Mesenchymal stem cell (in vitro differentiated cells and primary cell): ENCODE results near the gene HS2ST1.
A peak's percentile ranks its signal among the peaks of the same experiment; 100 is the strongest.

Source experiments
- DNase-seq: peaks from one replicate; pipeline ENCODE4 v3.0.0-alpha.2; 2013
- H2AFZ ChIP-seq: one replicate; pipeline ENCODE4 v1.6.1; 2013; ENCODE audit warnings: low read depth, mild to moderate bottlenecking, control low read depth, inconsistent platforms, low read length, moderate library complexity
- H2AK5ac ChIP-seq: 2 replicates; pipeline ENCODE4 v1.6.1; 2013; ENCODE audit warnings: low read length, moderate library complexity, mild to moderate bottlenecking, inconsistent platforms; ENCODE audit not compliant: severe bottlenecking
- H2BK120ac ChIP-seq: one replicate; pipeline ENCODE4 v1.6.1; 2013; ENCODE audit warnings: low read depth, mild to moderate bottlenecking, inconsistent platforms, low read length, moderate library complexity
- H2BK12ac ChIP-seq, 2 experiments: one replicate each; pipeline ENCODE4 v1.6.1; 2013; ENCODE audit warnings: inconsistent platforms in 2 of 2, low read length in 2 of 2, mild to moderate bottlenecking in 2 of 2, moderate library complexity in 2 of 2, control low read depth in 1 of 2
- H2BK15ac ChIP-seq: one replicate; pipeline ENCODE4 v1.6.1; 2013; ENCODE audit warnings: mild to moderate bottlenecking, low read depth, inconsistent platforms; ENCODE audit not compliant: poor library complexity, severe bottlenecking
- H2BK5ac ChIP-seq: 2 replicates; pipeline ENCODE4 v1.6.1; 2013; ENCODE audit warnings: low read depth, mild to moderate bottlenecking, low read length, control low read depth, inconsistent platforms; ENCODE audit not compliant: poor library complexity, severe bottlenecking
- H3K14ac ChIP-seq, 2 experiments: one replicate each; pipeline ENCODE4 v1.6.1; 2013; ENCODE audit warnings: inconsistent platforms in 2 of 2, low read length in 2 of 2, control low read depth in 1 of 2, mild to moderate bottlenecking in 1 of 2, moderate library complexity in 1 of 2
- H3K18ac ChIP-seq, 2 experiments: one replicate each; pipeline ENCODE4 v1.6.1; 2013; ENCODE audit warnings: inconsistent platforms in 2 of 2, low read length in 2 of 2, control low read depth in 1 of 2, low read depth in 1 of 2, mild to moderate bottlenecking in 1 of 2
- H3K23ac ChIP-seq, 2 experiments: one replicate each; pipeline ENCODE4 v1.6.1; 2013; ENCODE audit warnings: inconsistent platforms in 2 of 2, low read length in 2 of 2, mild to moderate bottlenecking in 2 of 2, moderate library complexity in 2 of 2, control low read depth in 1 of 2
- H3K27ac ChIP-seq: 2 replicates; pipeline ENCODE4 v1.5.1; 2013; ENCODE audit warnings: mild to moderate bottlenecking, moderate library complexity, low read length, control low read depth, inconsistent platforms; ENCODE audit not compliant: poor library complexity, severe bottlenecking
- H3K27me3 ChIP-seq, 2 experiments: 2 replicates each; pipeline versions ENCODE4 v1.6.1 to v1.7.0; 2013; ENCODE audit warnings: low read length in 2 of 2, mild to moderate bottlenecking in 2 of 2, moderate library complexity in 2 of 2, control low read depth in 1 of 2, inconsistent platforms in 1 of 2; ENCODE audit not compliant: control insufficient read depth in 1 of 2, insufficient read depth in 1 of 2
- H3K36me3 ChIP-seq, 2 experiments: 2 replicates each; pipeline versions ENCODE4 v1.6.1 to v1.7.0; 2013; ENCODE audit warnings: low read length in 2 of 2, control low read depth in 1 of 2, inconsistent platforms in 1 of 2, low read depth in 1 of 2, mild to moderate bottlenecking in 1 of 2; ENCODE audit not compliant: insufficient read depth in 2 of 2, control insufficient read depth in 1 of 2
- H3K4ac ChIP-seq, 2 experiments: one replicate each; pipeline ENCODE4 v1.6.1; 2013; ENCODE audit warnings: inconsistent platforms in 2 of 2, low read length in 2 of 2, mild to moderate bottlenecking in 2 of 2, moderate library complexity in 2 of 2, control low read depth in 1 of 2, low read depth in 1 of 2
- H3K4me1 ChIP-seq: 2 replicates; pipeline ENCODE4 v1.6.1; 2013; ENCODE audit warnings: low read depth, low read length, control low read depth; ENCODE audit not compliant: control insufficient read depth, insufficient read depth
- H3K4me2 ChIP-seq: 2 replicates; pipeline ENCODE4 v1.6.1; 2013; ENCODE audit warnings: low read length, mild to moderate bottlenecking, inconsistent platforms; ENCODE audit not compliant: poor library complexity, severe bottlenecking
- H3K4me3 ChIP-seq, 2 experiments: 2 replicates each; pipeline versions ENCODE4 v1.5.1 to v1.7.0; 2013; ENCODE audit warnings: low read length in 2 of 2, mild to moderate bottlenecking in 2 of 2, control low read depth in 1 of 2, low read depth in 1 of 2; ENCODE audit not compliant: insufficient read depth in 1 of 2
- H3K79me1 ChIP-seq: replicated peaks from 2 replicates; pipeline ENCODE4 v1.6.1; 2013; ENCODE audit warnings: mild to moderate bottlenecking, control low read depth, low read length, inconsistent platforms; ENCODE audit not compliant: poor library complexity, severe bottlenecking
- H3K9ac ChIP-seq: 2 replicates; pipeline ENCODE4 v1.7.0; 2013; ENCODE audit warnings: mild to moderate bottlenecking, low read length, moderate library complexity
- H3K9me3 ChIP-seq: 2 replicates; pipeline ENCODE4 v1.7.0; 2013; ENCODE audit warnings: mild to moderate bottlenecking, low read length; ENCODE audit not compliant: control insufficient read depth
- H4K8ac ChIP-seq: one replicate; pipeline ENCODE4 v1.6.1; 2013; ENCODE audit warnings: inconsistent platforms, mild to moderate bottlenecking, low read length, moderate library complexity
- H4K91ac ChIP-seq: one replicate; pipeline ENCODE4 v1.6.1; 2013; ENCODE audit warnings: mild to moderate bottlenecking, low read length, inconsistent platforms
- WGBS: methylation state at CpG from one replicate; pipeline ENCODE4 v1.1.7; 2013; ENCODE audit warnings: mixed read lengths; 5-methylcytosine and 5-hydroxymethylcytosine counted together

The HS2ST1 gene

GRCh38 chr1:87120779-87121178, 206.3 kb downstream of the HS2ST1 start:
- Histone ChIP-seq H3K4ac (no peak overlapping the region), H3K27ac (no peak overlapping the region), H4K8ac (no peak overlapping the region), H3K79me1 (no peaks in the 10 kb centered on the region), H2AFZ (no peak overlapping the region), H4K91ac (no peak overlapping the region), H3K4me1 (peaks cover 2% of the 10 kb centered on the region), H3K23ac (no peak overlapping the region), H2BK12ac (no peak overlapping the region), H2BK5ac (no peak overlapping the region), H2BK120ac (no peak overlapping the region), H3K9me3 (no peaks in the 10 kb centered on the region), H3K4me3 (no peak overlapping the region), H3K4me2 (no peak overlapping the region), H2AK5ac (no peak overlapping the region), H3K9ac (no peak overlapping the region), H2BK15ac (no peak overlapping the region), H3K36me3 (no peaks in the 10 kb centered on the region), H3K27me3 (peaks cover 0 to 2% of the 10 kb centered on the region in 2 experiments), H3K18ac (no peak overlapping the region), H3K14ac (no peak overlapping the region)
- DNase-seq = no peak
- WGBS = 88% methylated on average over 2 of the region's 2 CpGs

GRCh38 chr1:87121711-87122163, 207.3 kb downstream of the HS2ST1 start:
- Histone ChIP-seq H2BK5ac (no peak overlapping the region), H2BK15ac (no peak overlapping the region), H3K23ac (no peak overlapping the region), H3K4me2 (no peak overlapping the region), H2BK120ac (no peak overlapping the region), H3K27ac (no peak overlapping the region), H3K36me3 (no peaks in the 10 kb centered on the region), H3K9ac (peak overlapping the region; percentile 7), H3K9me3 (no peaks in the 10 kb centered on the region), H4K8ac (no peak overlapping the region), H4K91ac (no peak overlapping the region), H3K4me3 (no peak overlapping the region), H3K27me3 (peaks cover 0 to 2% of the 10 kb centered on the region in 2 experiments), H3K79me1 (no peaks in the 10 kb centered on the region), H3K4me1 (peaks cover 2% of the 10 kb centered on the region), H2AFZ (no peak overlapping the region), H3K4ac (no peak overlapping the region), H2BK12ac (no peak overlapping the region), H3K18ac (no peak overlapping the region), H3K14ac (no peak overlapping the region), H2AK5ac (no peak overlapping the region)
- DNase-seq = no peak
- 49% methylated on average over 6 of the region's 7 CpGs for WGBS

GRCh38 chr1:87122243-87122642, 207.8 kb downstream of the HS2ST1 start:
- Histone ChIP-seq H3K4me3 (no peak overlapping the region), H2BK5ac (no peak overlapping the region), H3K14ac (no peak overlapping the region), H3K18ac (no peak overlapping the region), H3K4me2 (no peak overlapping the region), H3K36me3 (no peaks in the 10 kb centered on the region), H3K9me3 (no peaks in the 10 kb centered on the region), H3K4me1 (peaks cover 2% of the 10 kb centered on the region), H3K4ac (no peak overlapping the region), H3K27ac (no peak overlapping the region), H2AK5ac (no peak overlapping the region), H2AFZ (no peak overlapping the region), H3K9ac (no peak overlapping the region), H4K8ac (no peak overlapping the region), H3K27me3 (no peaks in the 10 kb centered on the region), H4K91ac (no peak overlapping the region), H3K23ac (no peak overlapping the region), H2BK120ac (no peak overlapping the region), H2BK15ac (no peak overlapping the region), H3K79me1 (no peaks in the 10 kb centered on the region), H2BK12ac (no peak overlapping the region)
- WGBS = 100% methylated on average over 1 of the region's 1 CpG
- DNase-seq = no peak

GRCh38 chr1:87123610-87124009, 209.2 kb downstream of the HS2ST1 start:
- Histone ChIP-seq H4K8ac (no peak overlapping the region), H3K14ac (no peak overlapping the region), H4K91ac (no peak overlapping the region), H3K27me3 (peaks cover 0 to 5% of the 10 kb centered on the region in 2 experiments), H3K4me2 (no peak overlapping the region), H3K4me1 (no peaks in the 10 kb centered on the region), H3K4ac (no peak overlapping the region), H2BK120ac (no peak overlapping the region), H2BK12ac (no peak overlapping the region), H3K23ac (no peak overlapping the region), H3K4me3 (no peak overlapping the region), H2AFZ (no peak overlapping the region), H3K9me3 (no peaks in the 10 kb centered on the region), H3K27ac (no peak overlapping the region), H2BK15ac (no peak overlapping the region), H2AK5ac (no peak overlapping the region), H3K18ac (no peak overlapping the region), H3K9ac (no peak overlapping the region), H3K79me1 (no peaks in the 10 kb centered on the region), H3K36me3 (no peaks in the 10 kb centered on the region), H2BK5ac (no peak overlapping the region)
- no peak for DNase-seq
- WGBS = 85% methylated on average over 6 of the region's 6 CpGs
